Calu3 (cell line): Measurements from ENCODE around the gene LYPD6B. TPM values are rescaled to one million over a fixed set of nuclear protein-coding genes. Genes with fewer than 3 reads are reported as not detected.

Source experiments
- BruUV-seq: library from RNA; stranded (reverse); fragments of 400-500 nt; replicated peaks from 2 replicates; lab custom pipeline; 2021; lab: Mats Ljungman, UMichigan
- CTCF ChIA-PET: fragments of 300-600 bp; sonication (Branson Sonifier 250); formaldehyde crosslinking; loops from one replicate; lab custom pipeline; 2022; ENCODE audit warnings: antibody characterized with exemption; lab: Charles Lee
- DNase-seq: peaks from one replicate; pipeline ENCODE4 v3.0.0; 2022
- H3K27ac Mint-ChIP-seq: one replicate; pipeline ENCODE4 v1.8.0; 2022; ENCODE audit warnings: mixed read lengths; ENCODE audit not compliant: unreplicated experiment
- H3K27me3 Mint-ChIP-seq: one replicate; pipeline ENCODE4 v1.8.0; 2022; ENCODE audit warnings: mixed read lengths; ENCODE audit not compliant: unreplicated experiment
- H3K36me3 Mint-ChIP-seq: one replicate; pipeline ENCODE4 v1.8.0; 2022; ENCODE audit warnings: mild to moderate bottlenecking, moderate library complexity, mixed read lengths; ENCODE audit not compliant: insufficient read depth, unreplicated experiment
- H3K4me1 Mint-ChIP-seq: one replicate; pipeline ENCODE4 v1.8.0; 2022; ENCODE audit warnings: mild to moderate bottlenecking, low read depth, mixed read lengths; ENCODE audit not compliant: unreplicated experiment
- H3K4me3 Mint-ChIP-seq: one replicate; pipeline ENCODE4 v1.8.0; 2022; ENCODE audit warnings: mild to moderate bottlenecking, low read depth, moderate library complexity, mixed read lengths; ENCODE audit not compliant: unreplicated experiment
- H3K9me3 Mint-ChIP-seq: one replicate; pipeline ENCODE4 v1.8.0; 2022; ENCODE audit warnings: low read depth, mixed read lengths; ENCODE audit not compliant: unreplicated experiment
- CTCF ChIP-seq: fragments of 200-600 bp; IDR thresholded peaks from one replicate; pipeline ENCODE4 v1.8.0; 2022; ENCODE audit warnings: antibody characterized with exemption; ENCODE audit not compliant: unreplicated experiment
- intact Hi-C: fragments of 100-400 bp; cut with micrococcal nuclease; formaldehyde crosslinking; loops from one replicate; pipeline ENCODE4 v1.10.0; 2022; ENCODE audit not compliant: unreplicated experiment
- total RNA-seq: library from RNA; stranded (reverse); gene quantifications from 2 replicates; pipeline ENCODE4 v1.2.3, GENCODE V29; 2022

Gene LYPD6B
- total RNA-seq, 1 experiment from 2014 or later: 0.87 TPM

GRCh38 chr2:149101818-149102217, 63.3 kb downstream of the LYPD6B start:
- no TSS peak for BruUV-seq
- Mint-ChIP-seq H3K27ac (no peak overlapping the region), H3K9me3 (no peaks in the 10 kb centered on the region), H3K36me3 (no peaks in the 10 kb centered on the region), H3K4me1 (peaks cover 18% of the 10 kb centered on the region), H3K4me3 (no peak overlapping the region), H3K27me3 (no peaks in the 10 kb centered on the region)
- intact Hi-C loops: loop anchor here (5.0 kb wide), 1 partner anchor 65 kb away; no protein-coding TSS in a partner anchor
- no peak for DNase-seq
- TF ChIP-seq CTCF: no peak
- CTCF ChIA-PET: no interaction called here

GRCh38 chr2:149103081-149103620, 64.7 kb downstream of the LYPD6B start:
- Mint-ChIP-seq H3K4me1 (peaks cover 18% of the 10 kb centered on the region), H3K9me3 (no peaks in the 10 kb centered on the region), H3K36me3 (no peaks in the 10 kb centered on the region), H3K27me3 (no peaks in the 10 kb centered on the region), H3K27ac (no peak overlapping the region), H3K4me3 (no peak overlapping the region)
- CTCF ChIA-PET: no interaction called here
- BruUV-seq: no TSS peak
- TF ChIP-seq CTCF: no peak
- intact Hi-C loops: loop anchor here (5.0 kb wide), 1 partner anchor 64 kb away; no protein-coding TSS in a partner anchor
- DNase-seq: no peak

- Mint-ChIP-seq H3K4me1 (peaks cover 18% of the 10 kb centered on the region), H3K9me3 (no peaks in the 10 kb centered on the region), H3K36me3 (no peaks in the 10 kb centered on the region), H3K27me3 (no peaks in the 10 kb centered on the region), H3K27ac (no peak overlapping the region), H3K4me3 (no peak overlapping the region)
- no peak for TF ChIP-seq CTCF
- intact Hi-C loops: loop anchor here (5.0 kb wide), 1 partner anchor 63 kb away; no protein-coding TSS in a partner anchor
- BruUV-seq: no TSS peak
- DNase-seq: no peak
- CTCF ChIA-PET: no interaction called here
Measured at GRCh38 chr2:149104221-149104620, 65.7 kb downstream of the LYPD6B start.

GRCh38 chr2:149112068-149112467, 73.6 kb downstream of the LYPD6B start:
- no peaks in the 10 kb centered on the region for H3K36me3 Mint-ChIP-seq
- no peak for DNase-seq
- BruUV-seq: no TSS peak
- intact Hi-C loops: no loop called here
- H3K9me3 Mint-ChIP-seq: no peaks in the 10 kb centered on the region
- no peaks in the 10 kb centered on the region for H3K4me1 Mint-ChIP-seq
- no peak overlapping the region for H3K4me3 Mint-ChIP-seq
- no peaks in the 10 kb centered on the region for H3K27me3 Mint-ChIP-seq
- TF ChIP-seq CTCF: no peak
- CTCF ChIA-PET: no interaction called here
- no peak overlapping the region for H3K27ac Mint-ChIP-seq
